Body of pancreas (tissue), 4 donors: ENCODE results near the gene PHB1.

Experiments
- POLR2A ChIP-seq, 3 donors: fragments of 450-650 bp; IDR thresholded peaks; one replicate each; pipeline ENCODE4 v1.6.1; 2016; ENCODE audit warnings: antibody characterized with exemption in 3 of 3, mild to moderate bottlenecking in 2 of 3
- TF ChIP-seq, protein P1 (sequence below), 7 experiments: fragments of 450-650 bp in 4 of 7; fragments of 200-600 bp in 3 of 7; sonication (generic) in 3 of 7; IDR thresholded peaks; one replicate each; pipeline ENCODE4 v1.5.1; 2016 to 2019; ENCODE audit warnings: antibody characterized with exemption in 7 of 7

DNA sequence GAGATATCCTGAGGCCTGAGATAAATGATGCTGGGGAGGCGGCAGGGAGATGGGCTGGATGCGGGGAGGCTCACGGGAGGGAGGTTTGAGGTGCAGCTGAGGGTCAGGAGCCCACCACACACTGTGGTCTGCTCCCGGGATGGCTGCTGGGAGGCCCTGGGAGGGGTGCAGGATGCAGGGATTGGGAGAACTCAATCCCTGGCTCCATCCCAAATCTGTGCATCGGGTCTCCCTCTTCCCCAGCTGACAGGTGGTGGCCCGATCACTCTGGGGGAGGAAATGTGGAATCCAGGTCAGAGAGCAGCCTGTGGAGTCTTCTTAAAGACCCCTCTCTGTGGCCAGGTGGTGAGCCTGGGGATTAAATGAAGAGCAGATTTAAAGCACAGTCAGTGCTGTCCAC is 12.0 kb downstream of the PHB1 start:
- no peak for TF ChIP-seq POLR2A (IDR thresholded peaks at IDR 0.05)
- TF ChIP-seq, protein P1, sequence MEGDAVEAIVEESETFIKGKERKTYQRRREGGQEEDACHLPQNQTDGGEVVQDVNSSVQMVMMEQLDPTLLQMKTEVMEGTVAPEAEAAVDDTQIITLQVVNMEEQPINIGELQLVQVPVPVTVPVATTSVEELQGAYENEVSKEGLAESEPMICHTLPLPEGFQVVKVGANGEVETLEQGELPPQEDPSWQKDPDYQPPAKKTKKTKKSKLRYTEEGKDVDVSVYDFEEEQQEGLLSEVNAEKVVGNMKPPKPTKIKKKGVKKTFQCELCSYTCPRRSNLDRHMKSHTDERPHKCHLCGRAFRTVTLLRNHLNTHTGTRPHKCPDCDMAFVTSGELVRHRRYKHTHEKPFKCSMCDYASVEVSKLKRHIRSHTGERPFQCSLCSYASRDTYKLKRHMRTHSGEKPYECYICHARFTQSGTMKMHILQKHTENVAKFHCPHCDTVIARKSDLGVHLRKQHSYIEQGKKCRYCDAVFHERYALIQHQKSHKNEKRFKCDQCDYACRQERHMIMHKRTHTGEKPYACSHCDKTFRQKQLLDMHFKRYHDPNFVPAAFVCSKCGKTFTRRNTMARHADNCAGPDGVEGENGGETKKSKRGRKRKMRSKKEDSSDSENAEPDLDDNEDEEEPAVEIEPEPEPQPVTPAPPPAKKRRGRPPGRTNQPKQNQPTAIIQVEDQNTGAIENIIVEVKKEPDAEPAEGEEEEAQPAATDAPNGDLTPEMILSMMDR (IDR thresholded peaks at IDR 0.05): no peak
